Neuronal stem cell (in vitro differentiated cells): Measurements from ENCODE around the gene SST.
"Not testable (repeated sequence)": the region's sequence is repeated elsewhere in the genome, so short reads cannot be mapped to it uniquely, and the experiment has no call there.

Source experiments
- DNase-seq: peaks from one replicate; pipeline ENCODE4 v3.0.0-alpha.2; 2013; ENCODE audit warnings: low spot score
- H2AFZ ChIP-seq: one replicate; pipeline ENCODE4 v1.6.1; 2013; ENCODE audit warnings: mild to moderate bottlenecking, low read length, inconsistent platforms
- H2AK5ac ChIP-seq: 2 replicates; pipeline ENCODE4 v1.6.1; 2013; ENCODE audit warnings: low read depth, mild to moderate bottlenecking, inconsistent platforms, low read length, moderate library complexity, mixed read lengths
- H2BK120ac ChIP-seq: 2 replicates; pipeline ENCODE4 v1.6.1; 2013; ENCODE audit warnings: low read depth, mild to moderate bottlenecking, inconsistent platforms, low read length, moderate library complexity, mixed read lengths
- H2BK12ac ChIP-seq: one replicate; pipeline ENCODE4 v1.6.1; 2013; ENCODE audit warnings: low read length, inconsistent platforms
- H2BK15ac ChIP-seq: 2 replicates; pipeline ENCODE4 v1.6.1; 2013; ENCODE audit warnings: mild to moderate bottlenecking, low read length, inconsistent platforms, mixed read lengths
- H2BK5ac ChIP-seq: one replicate; pipeline ENCODE4 v1.6.1; 2013; ENCODE audit warnings: inconsistent platforms, mild to moderate bottlenecking, low read length, moderate library complexity
- H3K14ac ChIP-seq: one replicate; pipeline ENCODE4 v1.6.1; 2013; ENCODE audit warnings: low read length, inconsistent platforms
- H3K18ac ChIP-seq: 2 replicates; pipeline ENCODE4 v1.6.1; 2013; ENCODE audit warnings: low read length, inconsistent platforms
- H3K23ac ChIP-seq: 2 replicates; pipeline ENCODE4 v1.6.1; 2013; ENCODE audit warnings: low read depth, mild to moderate bottlenecking, mixed read lengths, low read length, inconsistent platforms; ENCODE audit not compliant: poor library complexity
- H3K27ac ChIP-seq: replicated peaks from 3 replicates; pipeline ENCODE4 v1.5.1; 2013; ENCODE audit warnings: low read length, inconsistent platforms
- H3K27me3 ChIP-seq, 3 experiments: 2 replicates each; pipeline ENCODE4 v1.6.1; 2013; ENCODE audit warnings: low read length in 3 of 3, mild to moderate bottlenecking in 2 of 3, inconsistent platforms in 1 of 3, low read depth in 1 of 3, mixed read lengths in 1 of 3, moderate library complexity in 1 of 3; ENCODE audit not compliant: control insufficient read depth in 3 of 3, insufficient read depth in 3 of 3
- H3K36me3 ChIP-seq, 2 donors: replicated peaks in 1 of 2; 2 replicates each; pipeline ENCODE4 v1.6.1; 2013; ENCODE audit warnings: low read length in 2 of 2; ENCODE audit not compliant: control insufficient read depth in 2 of 2, insufficient read depth in 2 of 2
- H3K4ac ChIP-seq: 2 replicates; pipeline ENCODE4 v1.6.1; 2013; ENCODE audit warnings: inconsistent platforms, mild to moderate bottlenecking, low read length, moderate library complexity
- H3K4me1 ChIP-seq, 2 donors: 1 replicate in 1 of 2; 2 replicates in 1 of 2; pipeline ENCODE4 v1.6.1; 2013; ENCODE audit warnings: low read length in 2 of 2, low read depth in 1 of 2; ENCODE audit not compliant: control insufficient read depth in 2 of 2, insufficient read depth in 1 of 2
- H3K4me2 ChIP-seq: one replicate; pipeline ENCODE4 v1.6.1; 2013; ENCODE audit warnings: mild to moderate bottlenecking, low read length, inconsistent platforms; ENCODE audit not compliant: insufficient read depth, poor library complexity, severe bottlenecking
- H3K4me3 ChIP-seq, 2 donors: 2 replicates each; pipeline ENCODE4 v1.5.1; 2013; ENCODE audit warnings: low read length in 2 of 2, mild to moderate bottlenecking in 2 of 2, inconsistent platforms in 1 of 2, moderate library complexity in 1 of 2
- H3K79me1 ChIP-seq: one replicate; pipeline ENCODE4 v1.6.1; 2013; ENCODE audit warnings: low read depth, mild to moderate bottlenecking, inconsistent platforms, low read length, moderate library complexity
- H3K9ac ChIP-seq: one replicate; pipeline ENCODE4 v1.6.1; 2013; ENCODE audit warnings: mild to moderate bottlenecking, low read depth, low read length, inconsistent platforms; ENCODE audit not compliant: poor library complexity
- H3K9me3 ChIP-seq, 2 donors: replicated peaks in 1 of 2; 2 replicates each; pipeline versions ENCODE3 to v1.6.1; 2013; ENCODE audit warnings: low read length in 2 of 2, mild to moderate bottlenecking in 2 of 2, inconsistent platforms in 1 of 2, low read depth in 1 of 2, mixed read lengths in 1 of 2, moderate library complexity in 1 of 2; ENCODE audit not compliant: control insufficient read depth in 2 of 2, insufficient read depth in 1 of 2
- H4K8ac ChIP-seq: one replicate; pipeline ENCODE4 v1.6.1; 2013; ENCODE audit warnings: low read depth, mild to moderate bottlenecking, inconsistent platforms, low read length, moderate library complexity
- H4K91ac ChIP-seq: one replicate; pipeline ENCODE4 v1.6.1; 2013; ENCODE audit warnings: low read length, low read depth, mild to moderate bottlenecking, inconsistent platforms; ENCODE audit not compliant: poor library complexity
- WGBS, 2 donors: extraction: QIAGEN DNeasy Blood & Tissue Kit; methylation state at CpG; one replicate each; pipeline ENCODE4 v1.1.7; 2013; ENCODE audit warnings: missing lambda C conversion rate in 2 of 2, mixed read lengths in 1 of 2; ENCODE audit not compliant: insufficient read length in 2 of 2, insufficient replicate concordance in 1 of 2; ENCODE audit errors: extremely low coverage in 2 of 2; 5-methylcytosine and 5-hydroxymethylcytosine counted together

SST gene

DNA sequence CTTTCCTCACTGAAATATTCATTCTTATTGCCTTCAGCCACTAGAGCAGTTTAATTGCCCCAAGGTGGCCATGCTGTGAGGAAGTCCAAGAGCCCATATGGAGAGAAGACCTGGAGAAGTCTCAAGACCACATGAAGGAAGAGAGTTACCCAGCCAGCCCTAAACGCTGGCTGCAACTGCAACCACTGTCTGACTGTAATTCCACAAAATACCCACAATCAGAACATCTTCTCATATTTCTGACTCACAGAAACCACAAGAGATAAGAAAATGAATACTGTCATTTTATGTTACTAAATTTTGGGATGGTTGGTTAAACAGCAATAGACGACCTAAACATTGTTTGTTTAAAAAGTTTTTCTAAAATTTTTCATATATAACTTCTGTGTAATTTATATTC is 14.7 kb upstream of the SST start:
- H3K23ac ChIP-seq = no peak overlapping the region
- DNase-seq = no peak
- H4K8ac ChIP-seq = no peak overlapping the region
- no peaks in the 10 kb centered on the region for H3K9me3 ChIP-seq
- H2BK15ac ChIP-seq = no peak overlapping the region
- no peak overlapping the region for H2BK12ac ChIP-seq
- H3K9ac ChIP-seq = no peak overlapping the region
- no peaks in the 10 kb centered on the region for H3K79me1 ChIP-seq
- H3K27ac ChIP-seq = no peak overlapping the region
- no peak overlapping the region for H3K4ac ChIP-seq
- H3K4me2 ChIP-seq = no peak overlapping the region
- no peak overlapping the region for H2AK5ac ChIP-seq
- no peak overlapping the region for H3K14ac ChIP-seq
- H3K4me1 ChIP-seq = no peaks in the 10 kb centered on the region
- no peaks in the 10 kb centered on the region for H3K36me3 ChIP-seq
- H3K4me3 ChIP-seq = no peak overlapping the region
- no peak overlapping the region for H2BK5ac ChIP-seq
- H3K18ac ChIP-seq = no peak overlapping the region
- WGBS, 2 donors = no CpG with 5 or more reads among the region's 2 CpGs
- H4K91ac ChIP-seq = no peak overlapping the region
- H3K27me3 ChIP-seq = no peaks in the 10 kb centered on the region
- no peak overlapping the region for H2BK120ac ChIP-seq
- H2AFZ ChIP-seq = no peak overlapping the region

DNA sequence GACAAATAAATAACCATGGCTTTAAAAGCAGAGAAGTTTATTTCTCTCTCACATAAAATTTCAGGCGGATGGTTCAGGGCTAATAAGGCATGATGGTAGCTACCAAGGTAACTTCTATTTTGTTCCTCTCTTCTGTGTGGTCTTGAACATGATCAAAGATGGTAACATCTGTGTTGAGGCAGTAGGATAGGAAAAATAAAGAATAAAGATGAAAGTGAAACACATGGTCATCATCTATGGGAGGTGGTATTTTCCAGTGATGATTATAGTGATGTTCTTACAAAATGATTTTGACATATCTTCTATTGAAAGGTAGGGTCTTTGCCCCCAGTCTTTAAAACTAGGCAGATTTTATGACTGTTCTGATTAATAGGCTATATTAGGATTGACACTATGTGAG is 14.2 kb upstream of the SST start:
- Histone ChIP-seq H2AK5ac (no peak overlapping the region), H3K27ac (no peak overlapping the region), H2AFZ (no peak overlapping the region), H4K91ac (no peak overlapping the region), H4K8ac (no peak overlapping the region), H3K14ac (no peak overlapping the region), H3K79me1 (no peaks in the 10 kb centered on the region), H3K4me2 (no peak overlapping the region), H3K18ac (no peak overlapping the region), H3K27me3 (no peaks in the 10 kb centered on the region), H2BK5ac (no peak overlapping the region), H3K4me1 (no peaks in the 10 kb centered on the region), H3K23ac (no peak overlapping the region), H2BK15ac (no peak overlapping the region), H3K4me3 (no peak overlapping the region), H3K36me3 (no peaks in the 10 kb centered on the region), H3K4ac (no peak overlapping the region), H2BK12ac (no peak overlapping the region), H3K9me3 (no peaks in the 10 kb centered on the region), H2BK120ac (no peak overlapping the region), H3K9ac (no peak overlapping the region)
- no CpG with 5 or more reads among the region's 1 CpG for WGBS, 2 donors
- no peak for DNase-seq

DNA sequence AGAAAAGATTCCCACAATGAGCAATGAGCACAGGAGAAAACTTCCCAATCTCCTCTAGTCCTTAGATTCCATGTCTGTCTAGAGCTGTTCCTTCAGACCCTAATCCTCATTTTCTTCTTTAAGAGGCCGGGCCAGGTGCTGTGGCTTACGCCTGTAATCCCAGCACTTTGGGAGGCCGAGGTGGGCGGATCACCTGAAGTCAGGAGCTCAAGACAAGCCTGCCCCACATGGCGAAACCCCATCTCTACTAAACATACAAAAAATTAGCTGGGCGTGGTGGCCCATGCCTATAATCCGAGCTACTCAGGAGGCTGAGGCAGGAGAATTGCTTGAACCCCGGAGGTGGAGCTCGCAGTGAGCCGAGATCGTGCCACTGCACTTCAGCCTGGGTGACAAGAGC is 11.6 kb upstream of the SST start:
- H2AFZ ChIP-seq, H2BK5ac ChIP-seq, H2AK5ac ChIP-seq, H3K4me2 ChIP-seq, H3K4me3 ChIP-seq, H3K18ac ChIP-seq, H3K27me3 ChIP-seq, H3K9me3 ChIP-seq, H3K23ac ChIP-seq, H3K36me3 ChIP-seq, H3K14ac ChIP-seq, H3K27ac ChIP-seq, H3K9ac ChIP-seq, H2BK15ac ChIP-seq, H3K79me1 ChIP-seq, H3K4ac ChIP-seq, H4K91ac ChIP-seq, DNase-seq, H3K4me1 ChIP-seq, H2BK12ac ChIP-seq, H4K8ac ChIP-seq, H2BK120ac ChIP-seq: not testable (repeated sequence)
- WGBS, 2 donors = no CpG with 5 or more reads among the region's 11 CpGs

DNA sequence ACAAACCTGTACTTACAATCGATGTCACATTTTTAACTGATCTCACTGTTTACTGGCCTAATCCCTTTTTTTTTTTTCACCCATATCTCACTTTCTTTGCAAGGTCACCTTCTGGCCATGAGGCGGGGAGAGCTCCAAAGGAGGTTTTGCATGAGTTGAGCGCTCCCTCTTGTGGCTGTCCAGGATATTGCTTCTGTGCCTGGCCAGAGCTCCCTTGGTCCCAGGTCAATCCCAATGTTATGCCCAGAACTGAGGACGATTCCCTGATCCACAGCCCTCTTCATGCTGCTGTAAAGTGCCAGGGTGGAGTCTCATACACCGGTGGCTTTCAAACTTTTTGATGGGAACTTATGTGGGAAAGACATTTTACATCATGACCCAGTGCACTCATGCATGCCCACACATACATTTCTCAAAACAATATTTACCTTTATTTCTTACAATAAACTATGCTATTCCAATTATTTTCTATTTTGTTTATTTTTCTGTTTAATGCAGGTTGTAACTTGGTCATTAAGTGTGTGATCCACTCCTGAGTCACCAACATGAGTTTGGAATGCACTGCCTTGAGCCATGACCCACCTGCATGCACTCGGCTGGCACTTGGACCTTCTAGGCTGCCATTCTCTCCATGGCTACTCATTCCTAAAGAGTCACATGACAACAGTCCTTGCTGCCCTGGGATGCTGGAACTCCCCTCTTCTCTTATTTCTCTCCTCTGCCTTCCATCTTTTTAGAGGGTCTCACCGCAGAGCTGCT is 9.6 kb upstream of the SST start:
- H3K27ac ChIP-seq = no peak overlapping the region
- no peak overlapping the region for H2AK5ac ChIP-seq
- H3K4me1 ChIP-seq = no peaks in the 10 kb centered on the region
- no peak overlapping the region for H3K4me2 ChIP-seq
- H3K9ac ChIP-seq = no peak overlapping the region
- DNase-seq = peak; percentile 80
- no peaks in the 10 kb centered on the region for H3K36me3 ChIP-seq
- no peak overlapping the region for H2AFZ ChIP-seq
- no peak overlapping the region for H3K23ac ChIP-seq
- no peak overlapping the region for H2BK15ac ChIP-seq
- no peaks in the 10 kb centered on the region for H3K27me3 ChIP-seq
- H3K4ac ChIP-seq = no peak overlapping the region
- H3K79me1 ChIP-seq = no peaks in the 10 kb centered on the region
- no peak overlapping the region for H4K91ac ChIP-seq
- no peak overlapping the region for H2BK5ac ChIP-seq
- no peak overlapping the region for H2BK12ac ChIP-seq
- H3K14ac ChIP-seq = no peak overlapping the region
- H3K18ac ChIP-seq = no peak overlapping the region
- H4K8ac ChIP-seq = no peak overlapping the region
- peaks cover 0 to 2% of the 10 kb centered on the region in 2 donors for H3K9me3 ChIP-seq
- H2BK120ac ChIP-seq = no peak overlapping the region
- H3K4me3 ChIP-seq = no peak overlapping the region
- WGBS, 2 donors = no CpG with 5 or more reads among the region's 7 CpGs
